HG03457 (cell line): Measurements from ENCODE around the gene NXPH4.

Source experiments
- ATAC-seq: cut with Tn5 transposase; IDR thresholded peaks from one replicate; pipeline ENCODE4 v1.9.1; 2021; ENCODE audit warnings: moderate number of reproducible peaks; ENCODE audit not compliant: unreplicated experiment

The NXPH4 gene

GRCh38 chr12:57216014-57216911 lies at the start of gene NXPH4:
TSS of gene NXPH4 (plus strand) at chr12:57216794. CDS start at chr12:57216970, 176 bp downstream.
- no peak for ATAC-seq

DNA sequence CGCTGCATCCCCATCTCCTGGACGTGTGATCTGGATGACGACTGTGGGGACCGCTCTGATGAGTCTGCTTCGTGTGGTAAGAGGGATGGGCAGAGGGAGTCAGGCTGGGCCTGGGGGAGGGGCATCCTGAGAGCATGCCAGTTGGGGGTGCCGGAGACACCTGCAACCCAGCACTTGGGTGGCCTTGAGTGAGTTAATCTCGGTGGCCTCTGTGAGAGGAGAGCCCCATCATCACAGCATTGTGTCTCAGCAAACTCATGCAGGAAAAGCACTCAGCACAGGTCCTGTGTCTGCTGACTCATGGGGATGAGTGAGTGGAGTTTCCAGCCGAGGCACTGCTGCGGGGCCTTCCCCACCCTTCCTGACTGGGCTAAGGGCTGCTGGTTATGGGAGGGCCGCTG lies 49.6 kb upstream of the NXPH4 start:
- no peak for ATAC-seq

GRCh38 chr12:57168058-57168457 lies 48.5 kb upstream of the NXPH4 start:
- ATAC-seq, result no peak

GRCh38 chr12:57169046-57169795 lies 47.4 kb upstream of the NXPH4 start:
- no peak for ATAC-seq

- no peak for ATAC-seq
Observed at GRCh38 chr12:57169969-57170368, 46.6 kb upstream of the NXPH4 start.

DNA sequence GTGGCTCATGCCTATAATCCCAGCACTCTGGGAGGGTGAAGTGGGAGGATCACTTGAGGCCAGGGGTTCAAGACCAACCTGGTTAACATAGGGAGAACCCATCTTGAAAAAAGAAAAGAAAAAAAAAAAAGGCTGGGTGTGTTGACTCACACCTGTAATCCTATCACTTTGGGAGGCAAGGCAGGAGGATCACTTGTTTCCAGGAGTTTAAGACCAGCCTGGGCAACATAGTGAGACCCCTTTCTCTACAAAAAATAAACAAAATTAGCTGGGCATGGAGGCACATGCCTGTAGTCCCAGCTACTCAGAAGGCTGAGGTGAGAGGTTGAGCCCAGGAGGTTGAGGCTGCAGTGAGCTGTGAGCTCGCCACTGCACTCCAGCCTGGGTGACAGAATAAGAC lies 46.2 kb upstream of the NXPH4 start:
- no peak for ATAC-seq

GRCh38 chr12:57170927-57171326 lies 45.7 kb upstream of the NXPH4 start:
- no peak for ATAC-seq

DNA sequence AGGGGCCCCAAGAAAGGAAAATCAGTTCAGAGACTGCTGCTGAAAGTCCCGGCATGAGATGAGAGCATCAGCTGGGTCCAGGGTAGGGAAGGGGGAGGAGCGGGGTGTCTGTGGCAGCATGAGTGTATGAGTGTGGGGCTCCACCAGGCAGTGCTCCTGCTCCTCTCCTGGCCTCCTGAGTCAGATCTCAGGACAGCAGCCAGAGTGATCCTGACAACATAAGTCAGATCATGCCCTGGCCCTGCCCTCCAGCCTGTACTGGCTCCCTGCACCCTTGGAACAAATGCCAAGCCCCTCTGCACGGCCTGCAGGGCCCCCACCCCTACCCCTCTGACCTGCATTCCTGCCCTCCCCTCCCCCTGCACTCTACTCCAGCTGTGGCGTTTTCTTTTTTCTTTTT lies 44.9 kb upstream of the NXPH4 start:
- ATAC-seq, result no peak

DNA sequence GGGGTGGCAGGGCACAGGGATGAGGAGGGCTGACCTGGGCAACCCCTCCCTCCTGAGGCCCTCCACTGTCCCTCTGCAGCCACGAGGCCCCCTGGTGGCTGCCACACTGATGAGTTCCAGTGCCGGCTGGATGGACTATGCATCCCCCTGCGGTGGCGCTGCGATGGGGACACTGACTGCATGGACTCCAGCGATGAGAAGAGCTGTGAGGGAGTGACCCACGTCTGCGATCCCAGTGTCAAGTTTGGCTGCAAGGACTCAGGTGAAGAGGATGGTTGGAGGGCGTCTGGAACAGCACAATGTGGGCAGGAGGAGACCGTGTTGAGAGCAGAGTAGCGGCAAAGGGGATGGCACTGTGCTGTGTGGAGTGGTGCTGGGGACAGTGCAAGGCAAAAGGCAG lies 43.5 kb upstream of the NXPH4 start:
- no peak for ATAC-seq

- no peak for ATAC-seq
Observed at GRCh38 chr12:57173683-57174082, 42.9 kb upstream of the NXPH4 start.

DNA sequence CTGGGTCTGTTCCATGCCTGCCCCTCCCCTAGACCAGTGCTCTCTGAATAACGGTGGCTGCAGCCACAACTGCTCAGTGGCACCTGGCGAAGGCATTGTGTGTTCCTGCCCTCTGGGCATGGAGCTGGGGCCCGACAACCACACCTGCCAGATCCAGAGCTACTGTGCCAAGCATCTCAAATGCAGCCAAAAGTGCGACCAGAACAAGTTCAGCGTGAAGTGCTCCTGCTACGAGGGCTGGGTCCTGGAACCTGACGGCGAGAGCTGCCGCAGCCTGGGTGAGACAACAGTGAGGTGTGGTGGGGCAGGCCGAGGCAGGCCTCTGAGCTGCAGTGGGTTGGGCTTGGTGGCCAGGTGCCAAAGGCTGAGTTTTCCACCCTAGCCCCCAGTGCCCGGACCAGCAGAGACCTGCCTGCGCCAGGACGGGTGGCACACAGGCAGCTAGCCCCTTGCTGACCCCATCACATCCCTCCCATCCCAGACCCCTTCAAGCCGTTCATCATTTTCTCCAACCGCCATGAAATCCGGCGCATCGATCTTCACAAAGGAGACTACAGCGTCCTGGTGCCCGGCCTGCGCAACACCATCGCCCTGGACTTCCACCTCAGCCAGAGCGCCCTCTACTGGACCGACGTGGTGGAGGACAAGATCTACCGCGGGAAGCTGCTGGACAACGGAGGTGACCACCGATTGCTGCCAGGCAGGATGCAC lies 41.0 kb upstream of the NXPH4 start:
- no peak for ATAC-seq

DNA sequence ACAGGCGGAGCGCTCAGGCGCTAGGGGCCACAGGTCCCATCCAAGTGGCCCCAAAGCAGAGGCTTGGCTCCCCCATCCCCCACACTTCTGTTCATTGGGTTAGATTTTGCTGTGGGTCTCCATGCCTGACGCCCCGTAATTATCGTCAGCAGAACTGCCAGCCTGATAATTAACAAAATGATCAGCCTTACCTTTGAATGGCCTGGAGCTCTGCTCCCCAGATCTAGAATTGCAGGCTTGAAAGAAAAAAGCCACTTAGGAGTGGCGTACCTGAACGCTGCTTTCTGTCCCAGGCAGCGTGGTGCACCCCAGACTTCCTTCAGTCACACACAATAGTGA lies 40.5 kb upstream of the NXPH4 start:
- no peak for ATAC-seq

DNA sequence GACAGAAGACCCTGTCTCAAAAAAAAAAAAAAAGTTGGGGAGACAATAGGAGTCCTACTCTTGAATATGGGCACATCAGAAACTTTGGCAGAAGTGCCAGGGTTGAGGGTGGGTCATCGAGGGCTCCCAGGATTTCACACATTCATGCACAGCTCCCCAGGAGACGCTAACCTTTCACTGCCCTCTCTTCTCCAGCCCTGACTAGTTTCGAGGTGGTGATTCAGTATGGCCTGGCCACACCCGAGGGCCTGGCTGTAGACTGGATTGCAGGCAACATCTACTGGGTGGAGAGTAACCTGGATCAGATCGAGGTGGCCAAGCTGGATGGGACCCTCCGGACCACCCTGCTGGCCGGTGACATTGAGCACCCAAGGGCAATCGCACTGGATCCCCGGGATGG lies 39.7 kb upstream of the NXPH4 start:
- ATAC-seq, result no peak

DNA sequence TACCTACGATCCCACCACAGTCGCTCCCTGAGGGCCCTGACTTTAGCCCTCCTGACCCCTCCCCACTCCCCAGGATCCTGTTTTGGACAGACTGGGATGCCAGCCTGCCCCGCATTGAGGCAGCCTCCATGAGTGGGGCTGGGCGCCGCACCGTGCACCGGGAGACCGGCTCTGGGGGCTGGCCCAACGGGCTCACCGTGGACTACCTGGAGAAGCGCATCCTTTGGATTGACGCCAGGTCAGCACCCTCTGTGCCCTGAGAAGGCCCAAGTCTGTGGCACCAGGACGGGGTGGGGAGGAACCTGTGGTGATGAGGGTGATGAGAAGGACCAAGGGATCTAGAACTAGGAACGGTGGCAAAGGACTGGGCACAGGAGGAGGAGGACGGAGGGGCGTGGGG lies 39.2 kb upstream of the NXPH4 start:
- ATAC-seq, result no peak

DNA sequence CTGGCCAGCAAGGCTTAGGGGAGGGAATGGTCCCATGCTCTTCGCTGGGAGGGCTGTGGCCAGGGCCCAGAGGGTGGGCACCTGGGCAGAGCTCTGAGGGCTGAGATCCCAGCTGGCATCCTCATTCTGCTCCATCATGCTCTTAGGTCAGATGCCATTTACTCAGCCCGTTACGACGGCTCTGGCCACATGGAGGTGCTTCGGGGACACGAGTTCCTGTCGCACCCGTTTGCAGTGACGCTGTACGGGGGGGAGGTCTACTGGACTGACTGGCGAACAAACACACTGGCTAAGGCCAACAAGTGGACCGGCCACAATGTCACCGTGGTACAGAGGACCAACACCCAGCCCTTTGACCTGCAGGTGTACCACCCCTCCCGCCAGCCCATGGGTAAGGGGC lies 38.4 kb upstream of the NXPH4 start:
- no peak for ATAC-seq

DNA sequence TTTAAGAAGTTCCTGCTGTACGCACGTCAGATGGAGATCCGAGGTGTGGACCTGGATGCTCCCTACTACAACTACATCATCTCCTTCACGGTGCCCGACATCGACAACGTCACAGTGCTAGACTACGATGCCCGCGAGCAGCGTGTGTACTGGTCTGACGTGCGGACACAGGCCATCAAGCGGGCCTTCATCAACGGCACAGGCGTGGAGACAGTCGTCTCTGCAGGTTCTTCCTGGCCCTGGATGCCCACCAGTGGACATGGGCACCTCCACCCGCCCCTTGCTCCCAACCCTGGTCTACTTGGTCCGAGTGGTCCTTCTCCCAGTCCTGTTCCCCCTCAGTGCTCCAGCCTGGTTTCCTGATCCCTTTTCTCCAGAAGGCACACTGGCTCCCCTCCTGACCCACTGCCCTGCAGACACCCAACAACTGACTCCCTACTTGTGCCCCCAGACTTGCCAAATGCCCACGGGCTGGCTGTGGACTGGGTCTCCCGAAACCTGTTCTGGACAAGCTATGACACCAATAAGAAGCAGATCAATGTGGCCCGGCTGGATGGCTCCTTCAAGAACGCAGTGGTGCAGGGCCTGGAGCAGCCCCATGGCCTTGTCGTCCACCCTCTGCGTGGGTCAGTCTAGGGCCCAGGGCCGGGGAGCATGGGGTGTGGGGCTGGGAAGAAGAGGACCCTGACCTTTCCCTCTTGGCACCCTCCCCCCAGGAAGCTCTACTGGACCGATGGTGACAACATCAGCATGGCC lies 37.1 kb upstream of the NXPH4 start:
- no peak for ATAC-seq

- ATAC-seq, result no peak
Observed at GRCh38 chr12:57180321-57180989, 36.1 kb upstream of the NXPH4 start.

GRCh38 chr12:57181072-57181471 lies 35.5 kb upstream of the NXPH4 start:
- no peak for ATAC-seq

GRCh38 chr12:57181561-57182155 lies 34.9 kb upstream of the NXPH4 start:
- ATAC-seq, result no peak
